ENCODE measurements around the gene PSMA7.

Gene PSMA7

GRCh38 chr20:62089393-62089792 lies 53.8 kb downstream of the PSMA7 start:
- no peak for TF ChIP-seq CTCF (IDR thresholded peaks at IDR 0.05; ENCODE audit: extremely low read depth, insufficient read depth, missing control alignments)
- in situ Hi-C loops (cut with MboI; ENCODE audit: low pct_unique_long_range_greater_than_20kb, low sequenced_read_pairs, unreplicated experiment) = no loop called here
- DNase-seq (ENCODE audit: low spot score) = no peak

GRCh38 chr20:62088258-62089127 lies 54.7 kb downstream of the PSMA7 start:
- in situ Hi-C loops (cut with MboI; ENCODE audit: low pct_unique_long_range_greater_than_20kb, low sequenced_read_pairs, unreplicated experiment) = no loop called here
- TF ChIP-seq CTCF (IDR thresholded peaks at IDR 0.05; ENCODE audit: extremely low read depth, insufficient read depth, missing control alignments) = no peak
- DNase-seq (ENCODE audit: low spot score) = no peak

GRCh38 chr20:62087632-62088031 lies 55.6 kb downstream of the PSMA7 start:
- no peak for DNase-seq (ENCODE audit: low spot score)
- in situ Hi-C loops (cut with MboI; ENCODE audit: low pct_unique_long_range_greater_than_20kb, low sequenced_read_pairs, unreplicated experiment) = no loop called here
- TF ChIP-seq CTCF (IDR thresholded peaks at IDR 0.05; ENCODE audit: extremely low read depth, insufficient read depth, missing control alignments) = no peak

- in situ Hi-C loops (cut with MboI; ENCODE audit: low pct_unique_long_range_greater_than_20kb, low sequenced_read_pairs, unreplicated experiment) = no loop called here
- no peak for TF ChIP-seq CTCF (IDR thresholded peaks at IDR 0.05; ENCODE audit: extremely low read depth, insufficient read depth, missing control alignments)
- DNase-seq (ENCODE audit: low spot score) = no peak
These were observed 56.0 kb downstream of the PSMA7 start for GRCh38 chr20:62087227-62087626.

Data from GM13977 (cell line).